IMR-90 (cell line): ENCODE data around the gene CIZ1. TPM values are rescaled to one million over a fixed set of nuclear protein-coding genes. Genes with fewer than 3 reads are reported as not detected.

Experiments used
- ATAC-seq: fragments of 200-7000 bp; cut with Tn5 transposase; 2 replicates; pipeline ENCODE4 v1.9.1; 2020; ENCODE audit warnings: low read depth, mild to moderate bottlenecking, moderate library complexity
- BruUV-seq: library from RNA; stranded (reverse); fragments of 400-500 nt; replicated peaks from 2 replicates; lab custom pipeline; 2021; lab: Mats Ljungman, UMichigan
- CTCF ChIA-PET: fragments of 300-600 bp; formaldehyde crosslinking; extraction: SDS; loops from one replicate; lab custom pipeline; 2021; ENCODE audit warnings: antibody characterized with exemption; lab: Yijun Ruan, JAX
- POLR2A ChIA-PET: fragments of 300-600 bp; sonication (Branson Sonifier 250); formaldehyde crosslinking; loops from one replicate; lab custom pipeline; 2022; ENCODE audit warnings: antibody characterized with exemption; ENCODE audit not compliant: unreplicated experiment; lab: Charles Lee
- DNase-seq: peaks from one replicate; pipeline ENCODE4 v3.0.0; 2013
- H2AFZ ChIP-seq: replicated peaks from 2 replicates; pipeline ENCODE3; 2013; ENCODE audit warnings: low read length, mild to moderate bottlenecking; ENCODE audit not compliant: poor library complexity
- H2AK5ac ChIP-seq: 2 replicates; pipeline ENCODE4 v1.6.1; 2013; ENCODE audit warnings: low read depth, low read length, inconsistent platforms
- H2AK9ac ChIP-seq: replicated peaks from 2 replicates; pipeline ENCODE3; 2013; ENCODE audit warnings: mild to moderate bottlenecking, low read depth, low read length, moderate library complexity; ENCODE audit not compliant: poor library complexity
- H2BK120ac ChIP-seq: 2 replicates; pipeline ENCODE4 v1.6.1; 2013; ENCODE audit warnings: low read depth, low read length, inconsistent platforms
- H2BK15ac ChIP-seq: 3 replicates; pipeline ENCODE4 v1.6.1; 2013; ENCODE audit warnings: low read depth, low read length, inconsistent platforms
- H2BK20ac ChIP-seq: 2 replicates; pipeline ENCODE4 v1.6.1; 2013; ENCODE audit warnings: low read depth, mild to moderate bottlenecking, inconsistent platforms, low read length, moderate library complexity
- H2BK5ac ChIP-seq: 2 replicates; pipeline ENCODE4 v1.6.1; 2013; ENCODE audit warnings: mild to moderate bottlenecking, low read depth, low read length, inconsistent platforms; ENCODE audit not compliant: poor library complexity, severe bottlenecking
- H3K14ac ChIP-seq: replicated peaks from 2 replicates; pipeline ENCODE4 v1.6.1; 2013; ENCODE audit warnings: low read depth, low read length, inconsistent platforms
- H3K18ac ChIP-seq: 2 replicates; pipeline ENCODE4 v1.6.1; 2013; ENCODE audit warnings: low read depth, low read length, control low read depth
- H3K23ac ChIP-seq: 2 replicates; pipeline ENCODE4 v1.6.1; 2013; ENCODE audit warnings: low read depth, low read length, inconsistent platforms
- H3K27ac ChIP-seq: 2 replicates; pipeline ENCODE4 v1.5.1; 2013; ENCODE audit warnings: mild to moderate bottlenecking, control low read depth, low read length; ENCODE audit not compliant: insufficient read depth
- H3K27me3 ChIP-seq: 2 replicates; pipeline ENCODE4 v1.6.1; 2013; ENCODE audit warnings: low read length; ENCODE audit not compliant: control insufficient read depth, insufficient read depth
- H3K36me3 ChIP-seq: 2 replicates; pipeline ENCODE4 v1.6.1; 2013; ENCODE audit warnings: low read length, mixed read lengths; ENCODE audit not compliant: control insufficient read depth, insufficient read depth
- H3K4ac ChIP-seq: 2 replicates; pipeline ENCODE4 v1.6.1; 2013; ENCODE audit warnings: low read depth, low read length, inconsistent platforms
- H3K4me1 ChIP-seq: 2 replicates; pipeline ENCODE4 v1.6.1; 2013; ENCODE audit warnings: low read length, mixed read lengths; ENCODE audit not compliant: control insufficient read depth, insufficient read depth
- H3K4me2 ChIP-seq: 2 replicates; pipeline ENCODE4 v1.6.1; 2013; ENCODE audit warnings: low read depth, mild to moderate bottlenecking, control low read depth, low read length, moderate library complexity
- H3K4me3 ChIP-seq: 2 replicates; pipeline ENCODE4 v1.5.1; 2013; ENCODE audit warnings: low read depth, mild to moderate bottlenecking, control low read depth, low read length, moderate library complexity; ENCODE audit not compliant: insufficient read depth
- H3K56ac ChIP-seq: 2 replicates; pipeline ENCODE4 v1.6.1; 2013; ENCODE audit warnings: low read length, inconsistent platforms; ENCODE audit not compliant: insufficient read depth; ENCODE audit errors: extremely low read depth
- H3K79me1 ChIP-seq, 2 experiments: 2 replicates each; pipeline ENCODE4 v1.6.1; 2013; ENCODE audit warnings: low read length in 2 of 2, inconsistent platforms in 1 of 2, low read depth in 1 of 2
- H3K9ac ChIP-seq: 2 replicates; pipeline ENCODE4 v1.6.1; 2013; ENCODE audit warnings: low read depth, low read length, control low read depth
- H3K9me1 ChIP-seq: 2 replicates; pipeline ENCODE4 v1.6.1; 2013; ENCODE audit warnings: low read length, inconsistent platforms; ENCODE audit not compliant: insufficient read depth
- H3K9me3 ChIP-seq: 2 replicates; pipeline ENCODE4 v1.6.1; 2013; ENCODE audit warnings: low read length; ENCODE audit not compliant: control insufficient read depth, insufficient read depth
- H4K20me1 ChIP-seq: 2 replicates; pipeline ENCODE4 v1.6.1; 2013; ENCODE audit warnings: low read length, inconsistent platforms; ENCODE audit not compliant: insufficient read depth
- H4K5ac ChIP-seq: 2 replicates; pipeline ENCODE4 v1.6.1; 2013; ENCODE audit warnings: mild to moderate bottlenecking, low read depth, low read length, control low read depth
- H4K8ac ChIP-seq, 2 experiments: 2 replicates each; pipeline ENCODE4 v1.6.1; 2013; ENCODE audit warnings: low read depth in 2 of 2, low read length in 2 of 2, control low read depth in 1 of 2, inconsistent platforms in 1 of 2
- H4K91ac ChIP-seq: 2 replicates; pipeline ENCODE4 v1.6.1; 2013; ENCODE audit warnings: low read depth, low read length, inconsistent platforms; ENCODE audit not compliant: insufficient read depth
- BHLHE40 ChIP-seq: fragments of 150-350 bp; IDR thresholded peaks from 2 replicates; pipeline ENCODE4 v1.6.1; 2016; ENCODE audit warnings: mild to moderate bottlenecking, low read depth, low read length
- CEBPB ChIP-seq: IDR thresholded peaks from 2 replicates; pipeline ENCODE4 v1.6.1; 2012; ENCODE audit warnings: low read depth, low read length, improper control_type of control experiment
- CHD1 ChIP-seq: IDR thresholded peaks from 2 replicates; pipeline ENCODE4 v1.6.1; 2012; ENCODE audit warnings: low read depth, low read length, improper control_type of control experiment
- ELK1 ChIP-seq: fragments of 150-350 bp; IDR thresholded peaks from 2 replicates; pipeline ENCODE4 v1.6.1; 2016; ENCODE audit warnings: low read depth, mild to moderate bottlenecking, low read length, moderate library complexity, borderline replicate concordance
- MAFK ChIP-seq: IDR thresholded peaks from 2 replicates; pipeline ENCODE4 v1.6.1; 2012; ENCODE audit warnings: low read depth, low read length, improper control_type of control experiment
- MAZ ChIP-seq: IDR thresholded peaks from 2 replicates; pipeline ENCODE4 v1.6.1; 2012; ENCODE audit warnings: low read depth, mild to moderate bottlenecking, low read length, improper control_type of control experiment, moderate library complexity, borderline replicate concordance
- MXI1 ChIP-seq: IDR thresholded peaks from 2 replicates; pipeline ENCODE4 v1.6.1; 2012; ENCODE audit warnings: low read depth, mild to moderate bottlenecking, low read length, moderate library complexity, borderline replicate concordance
- NFE2L2 ChIP-seq: fragments of 150-350 bp; IDR thresholded peaks from 2 replicates; pipeline ENCODE4 v1.6.1; 2016; ENCODE audit warnings: low read depth, mild to moderate bottlenecking, low read length
- POLR2A ChIP-seq: IDR thresholded peaks from 2 replicates; pipeline ENCODE4 v1.6.1; 2012; ENCODE audit warnings: mild to moderate bottlenecking, low read depth, low read length
- RCOR1 ChIP-seq: IDR thresholded peaks from 2 replicates; pipeline ENCODE4 v1.6.1; 2012; ENCODE audit warnings: mild to moderate bottlenecking, low read length, improper control_type of control experiment; ENCODE audit not compliant: insufficient replicate concordance
- RFX5 ChIP-seq: IDR thresholded peaks from 2 replicates; pipeline ENCODE4 v1.8.0; 2012; ENCODE audit warnings: low read depth, mild to moderate bottlenecking, low read length, moderate library complexity
- SMC3 ChIP-seq: fragments of 150-350 bp; IDR thresholded peaks from 2 replicates; pipeline ENCODE4 v1.6.1; 2016; ENCODE audit warnings: low read depth, mild to moderate bottlenecking, antibody characterized with exemption, low read length, moderate library complexity
- WGBS, 2 experiments: methylation state at CpG; one replicate each; pipeline versions ENCODE4 v1.1.5 to v1.1.7; 2013; ENCODE audit warnings: missing lambda C conversion rate in 2 of 2; ENCODE audit not compliant: insufficient read length in 1 of 2; ENCODE audit errors: extremely low coverage in 2 of 2; 5-methylcytosine and 5-hydroxymethylcytosine counted together
- dilution Hi-C: fragments of 300-500 bp; cut with HindIII; formaldehyde crosslinking; loops from one replicate; pipeline ENCODE4 v1.14.3; 2018; ENCODE audit warnings: low sequenced_read_pairs; ENCODE audit not compliant: unreplicated experiment
- in situ Hi-C: fragments of 300-500 bp; cut with MboI; formaldehyde crosslinking; loops from 3 replicates; pipeline ENCODE4 v1.14.3; 2019; ENCODE audit warnings: low sequenced_read_pairs, inconsistent platforms, mixed read lengths
- intact Hi-C: fragments of 100-400 bp; cut with micrococcal nuclease; formaldehyde crosslinking; loops from 2 replicates; pipeline ENCODE4 v1.10.0; 2022
- polyA plus RNA-seq, 3 experiments: library from polyadenylated mRNA; depleted of rRNA; stranded (reverse); fragments of >200 nt; gene quantifications; 2 replicates each; pipeline ENCODE4 v1.2.3, GENCODE V29; 2012; ENCODE audit warnings: low replicate concordance in 1 of 3
- total RNA-seq: library from RNA; depleted of rRNA; stranded (reverse); fragments of >200 nt; gene quantifications from 2 replicates; pipeline ENCODE4 v1.2.3, GENCODE V29; 2012

The CIZ1 gene
- total and polyA plus RNA-seq, 2 of the 4 experiments (the other 2 are of a cell fraction), result 13.8 to 51.9 TPM

- Histone ChIP-seq H2AK9ac (no peak overlapping the region), H3K27ac (no peak overlapping the region), H2BK5ac (no peak overlapping the region), H2BK20ac (no peak overlapping the region), H3K4me1 (peaks cover 3% of the 10 kb centered on the region), H3K14ac (no peak overlapping the region), H3K9me1 (peaks cover 6% of the 10 kb centered on the region), H3K36me3 (no peaks in the 10 kb centered on the region), H4K8ac (no peak overlapping the region), H2AK5ac (no peak overlapping the region), H3K4me2 (no peak overlapping the region), H3K9me3 (no peaks in the 10 kb centered on the region), H2BK15ac (no peak overlapping the region), H4K91ac (no peak overlapping the region), H3K79me1 (no peaks in the 10 kb centered on the region), H3K4me3 (no peak overlapping the region), H3K56ac (no peak overlapping the region), H2BK120ac (no peak overlapping the region), H4K5ac (no peak overlapping the region), H2AFZ (no peak overlapping the region), H4K20me1 (no peaks in the 10 kb centered on the region), H3K18ac (no peak overlapping the region), H3K4ac (no peak overlapping the region), H3K27me3 (peaks cover 2% of the 10 kb centered on the region; the same call in 1 of the 2 replicates), H3K23ac (no peak overlapping the region), H3K9ac (no peak overlapping the region)
- in situ Hi-C loops (no loop called here), intact Hi-C loops (no loop called here), dilution Hi-C loops (no loop called here)
- TF ChIP-seq CEBPB (no peak), CHD1 (no peak), MXI1 (no peak), NFE2L2 (no peak), SMC3 (no peak), BHLHE40 (no peak), RCOR1 (no peak), MAFK (no peak), RFX5 (no peak), POLR2A (no peak), MAZ (no peak), ELK1 (no peak)
- DNase-seq, result no peak
- WGBS, 2 experiments, result 75% methylated on average over 2 of the region's 4 CpGs; no CpG with 5 or more reads in 1 of the 2 experiments
- BruUV-seq, result no TSS peak
- ATAC-seq, result no peak
- ChIA-PET POLR2A (interaction anchor here (0.7 kb wide), 1 partner anchor 18 kb away, joined by 3 read pairs; the partner anchor contains the start of gene BBLN), CTCF (no interaction called here)
Measured at GRCh38 chr9:128142061-128142460, 49.3 kb downstream of the CIZ1 start.
